Activated CD4-positive, alpha-beta T cell treated with anti-CD3 and anti-CD28 coated beads, Interleukin-2, amount 50 U/mL, for 16 hours (primary cell): Measurements from ENCODE around the gene COMMD4.
"Not testable (repeated sequence)": the region's sequence is repeated elsewhere in the genome, so short reads cannot be mapped to it uniquely, and the experiment has no call there.

Source experiments
- DNase-seq: peaks from one replicate; pipeline ENCODE4 v3.0.0-alpha.2; 2020

COMMD4 gene

DNA sequence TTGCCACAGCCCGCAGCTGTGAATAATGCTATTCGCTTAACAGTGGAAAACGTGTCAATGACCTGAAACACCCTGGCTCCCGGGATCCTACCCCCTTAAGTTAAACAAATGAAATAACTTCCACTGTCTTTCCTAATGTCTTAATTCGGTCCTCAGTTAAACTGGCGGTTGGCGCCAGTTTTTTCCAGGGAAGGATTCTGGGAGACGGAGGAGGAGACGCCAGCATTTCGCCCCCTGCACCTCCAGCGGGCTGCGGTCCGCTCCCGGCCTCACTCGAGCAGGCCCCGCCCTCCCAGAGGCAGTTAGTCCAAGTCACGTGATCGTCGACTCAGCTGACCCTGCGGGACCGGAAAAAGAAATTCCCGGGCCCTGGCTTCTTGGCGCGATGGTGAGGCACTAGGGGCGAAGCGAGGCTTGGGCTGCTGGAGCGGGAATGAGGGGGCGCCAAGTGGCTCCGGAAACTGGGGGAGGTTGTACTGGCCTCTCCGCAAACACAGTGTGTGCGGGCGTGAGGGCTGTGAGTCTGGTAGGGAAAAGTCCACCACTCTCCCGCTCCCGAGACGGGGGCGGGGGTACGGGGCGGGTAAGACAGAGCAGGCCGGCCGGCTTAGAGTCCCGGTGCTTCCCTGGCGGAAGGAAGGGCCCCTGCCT lies at the start of gene COMMD4:
Gene COMMD4 (plus strand): TSS at position 359 of the 651 bp plus-strand sequence. CDS start 27 bp downstream, at position 386.
- peak; percentile 91 for DNase-seq

DNA sequence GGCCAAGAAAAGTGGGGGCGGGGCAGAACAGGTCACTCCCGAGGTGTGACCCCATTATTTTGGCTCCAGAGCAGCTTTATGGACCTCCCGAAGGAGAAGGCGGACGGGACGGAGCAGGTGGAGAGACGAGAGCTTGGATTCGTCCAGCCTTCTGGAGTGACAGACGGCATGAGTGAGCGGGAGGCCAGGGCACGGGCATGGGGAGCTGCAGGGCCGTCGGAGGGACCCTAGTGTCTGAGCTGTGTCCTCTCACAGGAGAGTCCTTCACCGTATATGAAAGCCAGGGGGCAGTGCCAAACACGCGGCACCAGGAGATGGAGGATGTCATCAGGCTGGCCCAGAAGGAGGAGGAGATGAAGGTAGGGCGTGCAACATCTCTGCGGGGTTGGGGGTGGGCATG lies 42.2 kb upstream of the COMMD4 start:
- not testable (repeated sequence) for DNase-seq

- not testable (repeated sequence) for DNase-seq
Observed at GRCh38 chr15:75298541-75299310, 37.1 kb upstream of the COMMD4 start.

DNA sequence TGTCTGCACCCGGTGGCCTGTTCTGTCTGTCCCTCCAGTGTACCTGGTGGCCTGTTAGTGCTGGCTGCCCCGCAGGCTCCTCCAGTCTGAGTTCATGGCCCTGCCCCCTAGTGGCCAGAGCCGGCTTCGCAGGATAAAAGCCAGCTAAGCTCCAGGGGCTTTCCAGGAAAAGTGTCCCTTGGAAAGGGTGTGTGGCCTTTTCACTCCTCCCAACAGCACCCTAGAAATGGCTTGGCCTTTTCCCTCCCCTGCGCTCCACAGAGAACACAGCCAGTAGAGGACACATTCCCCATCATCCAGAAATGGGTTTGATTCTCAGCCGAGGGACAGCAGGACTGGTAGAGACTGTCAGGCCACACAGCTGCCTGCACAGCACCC lies 36.6 kb upstream of the COMMD4 start:
- DNase-seq, result peak; percentile 57

DNA sequence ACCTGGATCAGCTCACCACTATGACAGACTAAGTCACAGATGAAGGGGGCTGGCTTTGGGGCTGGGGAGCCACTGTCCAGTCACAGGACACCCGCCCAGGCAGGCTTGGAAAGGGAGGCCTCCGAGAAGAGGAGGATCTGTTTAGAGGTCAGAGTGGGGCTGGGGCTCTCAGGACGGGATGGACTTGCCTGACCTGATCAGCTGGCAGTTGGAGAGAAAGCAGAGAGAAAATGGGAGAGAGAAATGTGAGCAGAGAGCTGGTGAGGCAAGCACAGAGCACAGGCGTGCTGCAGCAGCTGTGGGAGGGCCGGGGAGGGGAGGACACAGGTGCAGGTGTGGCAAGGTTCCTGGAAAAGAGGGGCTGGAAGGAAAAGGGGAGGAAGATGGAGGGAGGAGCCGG lies 35.8 kb upstream of the COMMD4 start:
- not testable (repeated sequence) for DNase-seq

GRCh38 chr15:75302318-75302717 lies 33.5 kb upstream of the COMMD4 start:
- DNase-seq, result no peak

- DNase-seq, result not testable (repeated sequence)
Observed at GRCh38 chr15:75302753-75303152, 33.1 kb upstream of the COMMD4 start.

DNA sequence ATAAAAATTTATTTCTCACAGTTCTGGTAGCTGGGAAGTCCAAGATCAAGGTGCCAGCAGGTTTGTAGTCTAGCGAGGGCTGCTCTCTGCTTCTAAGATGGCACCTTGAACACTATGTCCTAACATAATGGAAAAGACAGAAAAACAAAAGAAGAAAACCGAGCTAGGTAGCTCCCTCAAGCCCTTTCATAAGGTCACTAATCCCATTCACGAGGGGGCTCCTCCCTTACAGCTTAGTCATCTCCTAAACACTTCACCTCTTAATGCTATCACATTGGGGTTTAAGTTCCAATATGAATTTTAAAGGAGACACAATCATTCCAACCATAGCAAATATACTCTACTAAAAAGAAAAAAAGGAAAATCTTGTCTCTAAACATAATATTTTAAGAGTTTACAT lies 29.7 kb upstream of the COMMD4 start:
- no peak for DNase-seq

DNA sequence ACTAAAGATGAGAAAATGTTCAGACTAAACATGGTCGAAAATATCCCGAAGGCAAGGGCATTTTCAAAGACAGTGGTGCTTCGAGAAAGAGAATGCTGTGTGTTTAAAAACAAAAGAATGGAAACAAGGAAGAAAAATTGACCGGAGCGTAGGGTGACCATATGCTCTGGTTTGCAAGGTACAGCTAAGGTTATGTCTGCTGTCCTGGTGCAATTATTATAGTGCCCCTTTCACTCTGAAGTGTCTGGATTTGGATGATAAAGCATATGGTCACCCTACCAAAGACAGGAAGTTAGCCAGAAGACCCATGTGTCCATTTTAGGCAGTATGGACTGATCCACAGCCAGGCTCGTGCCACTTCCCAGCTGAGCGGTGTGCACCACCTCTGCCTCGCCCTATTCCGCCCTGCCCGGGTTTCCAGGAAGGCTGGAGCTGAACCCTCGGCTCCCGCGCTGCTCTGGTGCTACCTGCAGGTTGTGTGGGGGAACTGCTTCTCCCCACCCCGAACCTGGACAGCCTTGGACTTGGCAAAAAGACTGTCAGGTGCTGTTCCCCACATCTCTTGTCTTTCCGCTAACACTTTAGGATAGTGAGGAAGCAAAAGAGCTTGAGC lies 28.0 kb upstream of the COMMD4 start:
- DNase-seq, result peak; percentile 18

DNA sequence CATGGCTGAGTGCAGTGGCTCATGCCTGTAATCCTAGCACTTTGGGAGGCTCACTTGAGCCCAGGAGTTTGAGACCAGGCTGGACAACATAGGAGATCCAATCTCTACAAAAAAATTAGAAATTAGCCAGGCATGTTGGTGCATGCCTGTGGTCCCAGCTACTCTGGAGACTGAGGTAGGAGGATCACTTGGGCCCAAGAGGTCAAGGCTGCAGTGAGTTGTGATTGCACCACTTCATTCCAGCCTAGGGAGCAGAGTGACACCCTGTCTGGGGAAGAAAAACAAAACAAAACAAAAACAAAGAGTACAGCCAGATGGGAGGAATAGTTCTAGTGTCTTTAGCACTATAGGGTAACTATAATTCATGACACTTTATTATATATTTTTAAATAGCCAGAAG lies 26.2 kb upstream of the COMMD4 start:
- no peak for DNase-seq

- DNase-seq, result peak; percentile 50
Observed at GRCh38 chr15:75312548-75312947, 23.3 kb upstream of the COMMD4 start.

DNA sequence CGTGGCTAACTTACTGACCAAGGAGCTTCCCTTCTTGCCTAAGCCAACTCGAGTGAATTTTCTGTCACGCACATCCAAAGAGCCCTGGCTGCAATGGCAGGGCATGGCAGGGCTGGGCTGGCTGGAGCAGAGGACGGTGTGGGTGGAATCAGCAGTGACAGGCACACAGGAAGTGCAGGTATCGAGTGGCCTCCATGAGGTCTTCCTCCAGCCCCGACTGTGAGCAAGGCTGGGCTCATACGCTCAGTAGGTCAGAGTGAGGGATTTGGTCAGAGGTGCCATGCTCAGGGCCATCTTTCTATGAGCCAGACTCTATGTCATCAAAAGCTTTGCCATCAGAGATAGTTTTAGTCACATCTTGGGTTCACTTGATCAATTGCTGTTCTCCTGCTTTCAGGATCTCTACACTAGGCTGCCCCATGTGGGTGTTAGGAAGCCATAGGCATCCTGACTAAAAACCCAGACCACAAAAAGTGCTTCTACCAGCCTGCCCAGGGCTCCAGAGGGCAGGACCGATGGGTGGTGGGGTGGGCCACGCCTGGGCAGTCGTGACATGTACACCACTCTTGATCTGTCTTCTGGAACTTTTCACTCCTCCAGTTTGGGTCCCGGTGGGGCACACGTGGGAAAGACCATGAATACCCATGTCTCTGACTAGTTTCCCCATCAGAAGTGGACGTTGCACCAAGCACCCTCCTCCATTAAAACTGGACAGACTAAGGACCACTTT lies 22.6 kb upstream of the COMMD4 start:
- DNase-seq, result no peak

- DNase-seq, result no peak
Observed at GRCh38 chr15:75314552-75315290, 21.1 kb upstream of the COMMD4 start.

DNA sequence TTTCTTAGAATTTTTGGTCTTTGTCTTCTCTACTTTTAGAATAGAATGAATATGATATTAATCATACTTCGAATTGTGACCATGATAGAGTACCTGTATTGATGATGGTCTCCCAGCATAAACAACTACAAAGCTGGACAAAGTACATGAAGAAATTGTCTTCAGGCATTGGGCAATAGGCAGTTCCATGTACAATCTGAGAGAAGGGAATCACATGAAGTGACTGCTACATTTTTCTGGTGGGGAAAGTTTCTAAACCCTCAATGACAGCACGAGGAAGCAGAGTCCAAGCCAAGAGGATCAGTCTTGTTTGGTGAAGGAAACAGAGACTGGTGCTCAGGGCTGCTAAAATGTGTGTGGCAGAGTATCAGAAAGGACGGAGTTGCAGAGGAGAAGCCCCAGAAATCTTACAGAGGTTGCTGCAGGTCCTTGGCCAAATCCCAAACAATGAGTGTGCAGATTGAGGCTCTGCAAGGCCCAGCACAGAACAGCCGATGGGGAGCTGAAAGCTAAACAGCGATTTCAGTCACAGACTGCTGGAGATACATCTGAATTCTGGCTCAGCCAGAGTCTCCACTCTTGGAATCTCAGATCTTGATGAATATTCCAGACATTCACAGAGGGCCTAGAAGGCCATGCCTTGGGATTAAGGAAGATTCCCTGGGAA lies 16.5 kb upstream of the COMMD4 start:
- DNase-seq, result not testable (repeated sequence)

DNA sequence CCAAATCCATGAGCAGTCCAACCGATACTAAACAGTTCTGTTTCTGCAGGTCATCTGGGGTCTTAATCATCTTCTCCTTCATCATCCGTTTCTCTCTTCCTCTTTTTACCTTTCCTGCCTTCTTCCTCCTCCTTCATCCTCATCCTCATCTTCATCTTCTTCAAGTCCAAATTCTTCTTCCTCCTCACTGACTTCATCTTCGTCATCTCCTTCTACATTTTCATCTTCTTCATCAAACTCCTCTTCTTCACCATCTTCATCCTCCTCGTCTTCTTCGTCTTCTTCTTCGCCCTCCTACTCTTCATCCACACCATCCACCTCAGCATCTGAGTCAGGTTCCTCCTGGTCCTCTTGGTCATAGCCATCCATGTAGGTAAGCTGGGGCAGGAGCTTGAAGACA lies 14.2 kb upstream of the COMMD4 start:
- DNase-seq, result no peak

- no peak for DNase-seq
Observed at GRCh38 chr15:75325922-75326321, 9.9 kb upstream of the COMMD4 start.

DNA sequence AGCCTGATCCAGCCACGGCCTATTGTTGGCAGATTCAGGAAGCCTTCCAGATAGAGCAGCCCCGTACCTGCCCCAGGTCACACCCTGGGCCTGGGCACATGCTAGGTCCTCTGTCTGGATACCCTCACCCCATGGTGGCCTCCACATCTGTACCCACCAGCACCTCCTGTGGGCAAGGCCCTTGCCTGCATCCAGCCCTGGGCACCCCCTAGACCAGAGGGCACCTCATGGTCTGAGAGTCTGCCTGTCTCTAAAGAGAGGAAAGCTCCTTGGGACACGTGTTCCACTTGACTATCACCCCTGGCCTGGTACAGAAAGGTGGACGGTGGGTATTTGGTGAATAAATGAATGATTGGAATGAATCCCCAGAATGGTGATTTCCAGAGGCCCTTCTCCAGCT lies 8.9 kb upstream of the COMMD4 start:
- no peak for DNase-seq

- DNase-seq, result no peak
Observed at GRCh38 chr15:75327491-75327890, 8.4 kb upstream of the COMMD4 start.

- DNase-seq, result no peak
Observed at GRCh38 chr15:75328493-75329314, 7.2 kb upstream of the COMMD4 start.

DNA sequence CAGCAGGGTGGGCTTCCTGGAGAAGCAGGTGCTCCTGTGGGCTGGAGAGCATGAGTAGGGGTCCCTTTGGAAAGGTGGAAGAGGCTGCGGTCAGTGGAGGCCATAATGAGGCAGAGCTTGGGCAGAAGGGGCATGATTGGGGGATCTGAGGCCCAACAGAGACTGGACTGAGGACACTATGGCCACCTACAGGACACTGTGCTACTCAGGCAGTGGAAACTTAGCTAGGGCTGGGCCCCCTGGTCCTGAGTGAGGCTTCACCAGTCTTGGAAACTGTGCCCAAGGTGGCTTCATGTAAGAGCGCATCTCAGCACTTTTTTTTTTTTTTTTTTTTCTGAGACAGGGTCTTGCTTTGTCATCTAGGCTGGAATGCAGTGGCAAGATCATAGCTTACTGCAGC lies 6.3 kb upstream of the COMMD4 start:
- DNase-seq, result no peak

- DNase-seq, result not testable (repeated sequence)
Observed at GRCh38 chr15:75332093-75332492, 3.8 kb upstream of the COMMD4 start.
